Neural cell (in vitro differentiated cells): Measurements from ENCODE around the gene MYO18A.

Experiments
- CTCF ChIP-seq: fragments of 450-650 bp; IDR thresholded peaks from 2 replicates; pipeline ENCODE4 v1.5.1; 2014; ENCODE audit warnings: antibody characterized with exemption, mild to moderate bottlenecking, moderate library complexity; ENCODE audit not compliant: poor library complexity, severe bottlenecking
- EP300 ChIP-seq: fragments of 450-650 bp; conservative IDR thresholded peaks from 2 replicates; pipeline ENCODE4 v1.6.1; 2014; ENCODE audit warnings: antibody characterized with exemption, mild to moderate bottlenecking, moderate library complexity; ENCODE audit not compliant: poor library complexity, severe bottlenecking
- EZH2 ChIP-seq: fragments of 200-600, 300-800 bp; shearing (Covaris generic), sonication (generic); IDR thresholded peaks from 2 replicates; pipeline ENCODE4 v1.6.1; 2014; ENCODE audit warnings: antibody characterized with exemption, low read length, borderline replicate concordance, mild to moderate bottlenecking; ENCODE audit not compliant: insufficient read depth, poor library complexity, severe bottlenecking
- POLR2AphosphoS5 ChIP-seq: IDR thresholded peaks from 2 replicates; pipeline ENCODE4 v1.6.1; 2012
- SMC3 ChIP-seq: fragments of 450-650 bp; conservative IDR thresholded peaks from 2 replicates; pipeline ENCODE4 v1.6.1; 2014; ENCODE audit warnings: antibody characterized with exemption, mild to moderate bottlenecking, moderate library complexity; ENCODE audit not compliant: poor library complexity

- no peak for TF ChIP-seq EP300
- TF ChIP-seq EZH2 = no peak
- no peak for TF ChIP-seq CTCF
- no peak for TF ChIP-seq POLR2AphosphoS5
- no peak for TF ChIP-seq SMC3
Measured at GRCh38 chr17:29066606-29067005, 113.6 kb downstream of the MYO18A start.
